DMS53 (cell line): ENCODE data around the gene ATP5MG.

ENCODE experiments used
- DNase-seq: peaks from one replicate; lab custom pipeline; 2025; lab: John Stamatoyannopoulos, UW

ATP5MG gene

DNA sequence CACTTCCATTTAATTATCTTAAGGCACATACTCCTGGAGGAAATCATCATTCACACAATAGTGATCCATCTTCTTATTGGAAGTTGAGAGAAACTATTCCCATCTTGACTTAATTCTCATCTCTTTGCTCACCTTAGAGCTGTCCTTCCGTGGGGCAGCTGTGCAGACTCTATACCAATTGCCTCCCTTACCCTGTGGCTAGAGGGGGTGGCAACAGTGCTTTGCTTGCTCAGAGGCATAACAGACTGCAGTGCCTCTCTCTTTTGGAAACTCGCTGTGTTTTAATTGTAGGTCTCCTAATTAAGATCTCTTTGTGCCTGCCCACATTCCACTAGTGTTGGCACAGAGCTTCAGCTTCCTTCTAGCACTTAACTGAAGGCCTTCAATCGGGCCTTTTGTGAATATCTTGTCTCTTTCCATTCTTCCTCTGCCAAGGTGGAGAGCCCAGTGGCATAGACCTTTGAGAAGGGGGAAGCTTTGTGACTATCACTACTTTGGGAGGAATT, 40.4 kb downstream of the ATP5MG start:
- no peak for DNase-seq

DNA sequence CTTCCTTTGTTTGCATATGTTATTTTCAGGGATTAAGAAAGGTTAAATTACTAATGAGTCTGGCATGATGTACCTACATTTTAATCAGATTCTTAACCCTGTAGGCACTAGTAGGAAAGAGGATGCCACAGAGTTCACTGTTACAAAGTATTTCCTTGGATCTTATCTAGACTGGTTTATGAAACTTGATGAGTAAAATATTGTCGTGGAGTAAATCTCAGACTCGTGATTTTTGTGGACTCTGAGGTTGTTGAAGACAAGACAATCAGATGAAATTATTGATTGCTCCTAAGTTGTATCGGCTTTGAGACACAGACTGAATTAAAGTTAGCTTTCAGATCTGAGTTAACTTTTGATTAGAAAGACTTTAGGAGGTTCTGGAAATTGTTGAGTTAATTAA, 40.9 kb downstream of the ATP5MG start:
- no peak for DNase-seq

DNA sequence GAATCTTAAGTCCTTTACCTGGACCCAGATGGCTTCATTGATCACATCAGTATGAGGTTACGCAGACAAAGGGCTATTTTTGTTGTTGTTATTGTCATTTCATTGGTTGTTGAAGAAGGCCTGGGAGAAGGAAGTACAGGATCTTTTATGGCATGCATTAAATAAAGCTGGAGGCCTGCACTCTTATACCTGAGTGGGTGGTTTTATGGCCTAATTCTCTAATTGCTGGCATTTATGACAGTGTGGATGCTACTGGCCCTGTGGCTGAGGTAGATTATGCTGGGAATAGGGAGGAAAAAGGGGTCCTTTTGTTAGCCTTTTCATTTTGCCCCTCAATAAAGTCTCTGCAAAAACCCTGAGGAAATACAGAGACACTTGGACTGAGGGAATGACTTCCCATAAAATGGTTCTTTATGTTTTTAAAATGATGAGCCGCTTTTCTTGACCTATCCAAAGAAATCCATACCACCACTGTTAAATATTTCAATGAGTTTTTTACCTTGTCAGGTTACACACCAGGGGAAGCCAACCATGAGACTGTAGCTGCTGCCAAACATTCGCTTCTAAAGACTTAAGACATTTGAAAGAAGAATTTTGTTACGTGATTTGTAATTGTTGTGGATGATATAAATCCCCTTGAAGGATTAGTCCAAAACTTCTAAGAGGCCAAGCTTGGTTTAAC, 41.6 kb downstream of the ATP5MG start:
- DNase-seq, result no peak

DNA sequence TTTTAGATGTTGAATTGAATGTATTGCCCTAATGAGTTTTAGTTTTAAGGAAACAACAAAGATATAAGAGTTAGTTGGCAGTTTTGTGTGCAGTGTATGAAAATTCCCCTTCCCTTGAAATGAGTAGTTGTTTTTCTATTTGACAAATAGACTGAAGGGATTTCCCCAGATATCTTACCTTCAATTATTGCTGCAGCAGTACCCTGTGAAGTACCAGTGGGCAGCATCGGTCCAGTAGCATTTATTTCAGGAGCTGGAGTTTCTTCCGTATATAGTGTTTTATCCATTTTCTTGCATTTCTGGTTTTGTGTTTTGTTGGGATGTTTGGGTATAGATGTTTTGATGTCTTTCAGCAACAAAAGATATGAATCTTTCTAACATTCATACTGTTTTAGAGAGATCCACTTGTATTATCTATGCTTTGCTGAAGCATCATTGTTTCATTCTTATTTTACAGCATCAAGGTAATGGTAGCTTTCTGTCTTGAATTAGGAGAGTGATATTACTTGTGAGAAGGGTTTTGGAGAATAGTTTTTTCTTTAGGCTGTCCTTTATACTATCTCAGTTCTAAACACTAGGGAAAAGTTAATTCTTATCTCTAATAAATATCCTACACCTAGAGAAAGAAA, 42.3 kb downstream of the ATP5MG start:
- DNase-seq, result no peak

DNA sequence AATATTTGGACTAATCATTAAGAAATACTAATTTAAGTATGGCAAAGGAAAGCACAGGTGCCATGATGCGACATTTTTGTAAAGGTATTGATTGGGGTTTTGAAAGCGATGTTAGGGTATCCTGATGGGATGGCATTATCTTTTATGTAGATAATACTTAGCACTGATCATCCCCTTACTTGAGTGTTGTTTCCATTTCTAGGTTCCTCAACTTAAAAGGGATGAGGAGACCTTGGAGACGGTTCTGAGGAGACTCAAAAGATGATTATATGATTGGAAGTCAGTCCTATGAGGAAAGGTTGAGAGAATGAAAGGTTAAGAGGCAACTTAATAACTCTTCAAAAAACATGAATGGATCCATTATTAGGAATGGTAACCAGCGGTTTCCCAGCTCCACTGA, 46.0 kb downstream of the ATP5MG start:
- no peak for DNase-seq

DNA sequence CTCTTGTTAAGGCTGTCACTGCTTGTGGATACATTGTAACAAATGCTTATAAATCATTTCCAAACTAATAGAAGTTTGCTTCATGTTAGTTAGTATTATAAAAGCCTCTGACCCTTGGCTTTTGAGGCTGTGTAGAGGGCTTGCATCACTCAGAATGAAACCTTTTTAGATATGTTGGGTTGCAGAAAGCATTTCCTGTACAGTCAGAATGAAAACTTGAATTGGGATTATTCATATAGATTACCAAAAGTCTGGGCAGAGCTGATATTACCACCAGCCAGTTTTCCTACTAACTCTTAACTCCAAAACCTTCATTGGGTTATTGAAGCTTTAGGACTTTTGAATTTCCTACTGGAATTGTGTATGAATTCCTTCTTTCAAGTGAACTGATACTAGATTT, 46.9 kb downstream of the ATP5MG start:
- no peak for DNase-seq

DNA sequence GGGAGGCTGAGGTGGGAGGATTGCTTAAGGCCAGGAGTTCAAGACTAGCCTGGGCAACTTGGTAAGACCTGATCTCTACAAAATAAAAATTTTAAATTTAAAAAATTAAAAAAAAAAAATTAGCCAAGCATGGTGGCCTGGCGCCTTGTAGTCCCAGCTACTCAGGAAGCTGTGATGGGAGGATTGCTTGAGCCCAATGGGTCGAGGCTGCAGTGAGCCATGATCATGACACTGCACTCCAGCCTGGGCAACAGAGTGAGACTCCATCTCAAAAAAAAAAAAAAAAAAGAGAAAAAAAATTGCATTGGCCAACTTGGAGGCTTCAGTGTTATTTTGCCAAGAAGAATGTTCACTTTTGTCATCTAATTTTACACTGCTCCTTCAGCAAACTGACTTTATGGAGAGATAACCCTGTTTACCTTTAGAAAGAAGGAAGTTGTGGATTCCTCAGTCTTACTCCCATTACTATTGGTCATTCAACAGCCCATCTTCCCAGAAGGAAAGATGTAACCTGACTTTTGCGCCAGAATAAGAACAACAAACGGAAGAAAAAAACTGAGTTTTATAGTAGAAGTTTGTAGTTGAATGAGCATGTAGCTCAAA, 48.0 kb downstream of the ATP5MG start:
- DNase-seq, result no peak

DNA sequence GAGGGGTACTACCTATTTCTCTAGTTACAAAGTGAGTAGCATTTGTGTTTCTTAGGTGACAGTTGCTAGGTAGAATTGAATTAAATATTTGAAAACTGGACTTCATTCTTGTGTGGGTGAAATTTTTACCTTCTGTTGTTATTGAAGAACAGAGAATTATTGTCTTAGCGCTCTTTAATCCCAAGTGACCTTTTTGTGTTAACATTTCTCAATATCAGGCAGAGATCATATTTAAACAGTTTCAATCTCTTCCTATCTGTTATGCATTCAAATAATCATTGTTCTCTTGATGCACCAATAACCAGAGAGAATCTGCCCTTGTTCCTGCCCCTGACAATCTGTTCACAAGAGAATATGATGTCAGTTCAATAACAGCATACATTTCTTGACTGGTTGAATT, 49.0 kb downstream of the ATP5MG start:
- no peak for DNase-seq
